Esophagus squamous epithelium (tissue), 5 donors: ENCODE results near the gene SLC13A1. TPM values are rescaled to one million over a fixed set of nuclear protein-coding genes. Genes with fewer than 3 reads are reported as not detected.
"Not testable (repeated sequence)": the region's sequence is repeated elsewhere in the genome, so short reads cannot be mapped to it uniquely, and the experiment has no call there.

Experiments used
- DNase-seq: peaks from one replicate; lab custom pipeline; 2025; lab: John Stamatoyannopoulos, UW
- H3K27ac ChIP-seq, 4 donors: fragments of 200-600 bp; sonication (generic); one replicate each; pipeline ENCODE4 v1.5.1; 2016 to 2019; ENCODE audit warnings: mild to moderate bottlenecking in 1 of 4
- H3K27me3 ChIP-seq, 4 donors: fragments of 200-600 bp; sonication (generic); 1 replicate in 3 of 4; 2 replicates in 1 of 4; pipeline versions ENCODE4 v1.5.1 to v1.6.0; 2017 to 2021; ENCODE audit warnings: antibody characterized with exemption in 1 of 4
- H3K36me3 ChIP-seq, 3 donors: fragments of 200-600 bp; sonication (generic); one replicate each; pipeline ENCODE4 v1.5.1; 2016 to 2019
- H3K4me1 ChIP-seq, 3 donors: fragments of 200-600 bp; sonication (generic); one replicate each; pipeline ENCODE4 v1.5.1; 2017 to 2019
- H3K4me3 ChIP-seq, 4 donors: fragments of 200-600 bp; sonication (generic); 1 replicate in 3 of 4; 2 replicates in 1 of 4; pipeline ENCODE4 v1.5.1; 2016 to 2019; ENCODE audit warnings: mild to moderate bottlenecking in 2 of 4, moderate library complexity in 1 of 4
- H3K9me3 ChIP-seq, 3 donors: fragments of 200-600 bp; sonication (generic); one replicate each; pipeline ENCODE4 v1.5.1; 2016 to 2019
- POLR2A ChIP-seq, 4 donors: fragments of 450-650 bp; IDR thresholded peaks; one replicate each; pipeline ENCODE4 v1.6.1; 2017; ENCODE audit warnings: antibody characterized with exemption in 4 of 4, mild to moderate bottlenecking in 4 of 4, moderate library complexity in 3 of 4
- WGBS, 2 donors: methylation state at CpG; one replicate each; pipeline ENCODE4 v1.1.5; 2018; 5-methylcytosine and 5-hydroxymethylcytosine counted together
- intact Hi-C: fragments of 100-400 bp; cut with DNase I; formaldehyde crosslinking; loops from one replicate; pipeline ENCODE4 v1.15.0; 2022
- total RNA-seq, 4 donors: library from RNA; depleted of rRNA; stranded (reverse); fragments of >200 nt; gene quantifications; one replicate each; pipeline ENCODE4 v1.1.0, GENCODE V29; 2016
- TF ChIP-seq, protein P1 (sequence below), 6 experiments: fragments of 450-650 bp in 4 of 6; fragments of 200-600 bp in 2 of 6; sonication (generic) in 2 of 6; IDR thresholded peaks; one replicate each; pipeline ENCODE4 v1.5.1; 2016 to 2019; ENCODE audit warnings: antibody characterized with exemption in 6 of 6, mild to moderate bottlenecking in 4 of 6, moderate library complexity in 4 of 6
- donor health status: DM: yes; HTN: yes; CAD: no.

SLC13A1 gene
- total RNA-seq, 4 donors from 2014 or later, result not detected

DNA sequence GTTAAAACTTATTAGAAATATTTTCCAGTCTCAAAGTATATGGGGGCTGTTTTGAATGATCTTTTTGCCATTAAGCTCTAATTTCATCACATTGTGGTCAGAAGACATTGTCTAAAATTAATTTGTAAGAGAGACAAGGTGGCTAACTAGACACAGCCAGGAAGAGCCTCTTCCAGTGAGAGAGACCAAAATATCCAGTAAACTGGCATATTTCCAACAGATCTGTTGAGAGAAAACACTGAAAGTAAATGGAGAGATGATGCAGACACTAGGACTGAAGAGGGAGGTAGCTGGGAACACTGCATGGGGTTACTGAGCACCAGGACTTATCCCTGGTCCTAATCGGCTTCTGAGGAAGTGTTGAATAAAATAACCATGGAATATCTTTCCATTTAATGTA is 102.8 kb downstream of the SLC13A1 start:
- Histone ChIP-seq H3K4me1 (no peaks in the 10 kb centered on the region), H3K27me3 (no peaks in the 10 kb centered on the region), H3K36me3 (no peaks in the 10 kb centered on the region), H3K27ac (no peak overlapping the region), H3K9me3 (no peaks in the 10 kb centered on the region), H3K4me3 (no peak overlapping the region)
- no peak for DNase-seq
- WGBS, 2 donors, result 74 to 80% methylated on average over 1 of the region's 1 CpG
- intact Hi-C loops, result no loop called here
- TF ChIP-seq POLR2A (IDR thresholded peaks at IDR 0.05), result no peak
- TF ChIP-seq, protein P1, sequence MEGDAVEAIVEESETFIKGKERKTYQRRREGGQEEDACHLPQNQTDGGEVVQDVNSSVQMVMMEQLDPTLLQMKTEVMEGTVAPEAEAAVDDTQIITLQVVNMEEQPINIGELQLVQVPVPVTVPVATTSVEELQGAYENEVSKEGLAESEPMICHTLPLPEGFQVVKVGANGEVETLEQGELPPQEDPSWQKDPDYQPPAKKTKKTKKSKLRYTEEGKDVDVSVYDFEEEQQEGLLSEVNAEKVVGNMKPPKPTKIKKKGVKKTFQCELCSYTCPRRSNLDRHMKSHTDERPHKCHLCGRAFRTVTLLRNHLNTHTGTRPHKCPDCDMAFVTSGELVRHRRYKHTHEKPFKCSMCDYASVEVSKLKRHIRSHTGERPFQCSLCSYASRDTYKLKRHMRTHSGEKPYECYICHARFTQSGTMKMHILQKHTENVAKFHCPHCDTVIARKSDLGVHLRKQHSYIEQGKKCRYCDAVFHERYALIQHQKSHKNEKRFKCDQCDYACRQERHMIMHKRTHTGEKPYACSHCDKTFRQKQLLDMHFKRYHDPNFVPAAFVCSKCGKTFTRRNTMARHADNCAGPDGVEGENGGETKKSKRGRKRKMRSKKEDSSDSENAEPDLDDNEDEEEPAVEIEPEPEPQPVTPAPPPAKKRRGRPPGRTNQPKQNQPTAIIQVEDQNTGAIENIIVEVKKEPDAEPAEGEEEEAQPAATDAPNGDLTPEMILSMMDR (IDR thresholded peaks at IDR 0.05), result no peak

DNA sequence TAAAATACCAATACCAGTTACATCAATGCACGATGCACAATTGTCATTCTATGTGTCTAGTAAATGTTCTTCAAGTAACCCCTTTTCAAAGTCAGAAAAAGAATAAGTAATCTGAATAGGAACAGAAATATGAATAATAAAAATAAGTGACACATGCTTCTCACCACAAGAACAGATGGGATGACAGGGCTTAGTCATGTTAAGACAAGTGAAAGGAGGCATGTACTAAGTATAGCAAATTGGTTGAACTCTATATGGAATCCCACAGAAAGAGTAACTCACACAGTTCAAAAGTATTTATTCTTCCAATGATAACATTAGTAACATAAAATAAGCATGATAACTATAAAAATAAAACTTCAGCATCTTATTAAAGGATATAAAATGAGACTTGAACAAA is 103.3 kb downstream of the SLC13A1 start:
- no peaks in the 10 kb centered on the region for H3K4me1 ChIP-seq
- no peaks in the 10 kb centered on the region for H3K36me3 ChIP-seq
- WGBS, 2 donors, result 59 to 71% methylated on average over 1 of the region's 1 CpG
- no peak overlapping the region for H3K27ac ChIP-seq
- no peaks in the 10 kb centered on the region for H3K27me3 ChIP-seq
- no peak for DNase-seq
- no peak overlapping the region for H3K4me3 ChIP-seq
- TF ChIP-seq, protein P1 (IDR thresholded peaks at IDR 0.05), result no peak
- no peak for TF ChIP-seq POLR2A (IDR thresholded peaks at IDR 0.05)
- no peaks in the 10 kb centered on the region for H3K9me3 ChIP-seq
- intact Hi-C loops, result no loop called here

DNA sequence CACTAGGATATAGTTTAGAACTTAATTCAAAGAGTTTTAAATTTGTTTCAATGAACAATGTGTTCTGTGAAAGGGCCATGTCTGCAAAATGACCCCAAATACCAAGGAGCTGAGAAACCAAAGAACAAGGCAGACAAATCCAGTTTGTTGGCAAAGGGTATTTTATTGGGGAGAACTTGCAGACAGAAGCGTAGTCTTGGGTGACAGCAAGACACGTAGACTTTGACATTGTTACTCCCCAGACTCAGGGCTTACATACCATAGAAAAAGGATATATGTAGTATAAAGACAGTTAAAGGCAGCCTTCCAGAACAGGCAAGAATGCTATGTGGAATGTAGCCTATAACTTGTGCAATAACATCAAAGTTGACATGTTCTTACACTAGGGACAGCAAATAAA is 109.3 kb downstream of the SLC13A1 start:
- H3K4me3 ChIP-seq, result no peak overlapping the region
- intact Hi-C loops, result no loop called here
- TF ChIP-seq, protein P1 (IDR thresholded peaks at IDR 0.05), result no peak
- no peak for TF ChIP-seq POLR2A (IDR thresholded peaks at IDR 0.05)
- no peaks in the 10 kb centered on the region for H3K36me3 ChIP-seq
- H3K27me3 ChIP-seq, result no peaks in the 10 kb centered on the region
- H3K4me1 ChIP-seq, result no peaks in the 10 kb centered on the region
- no peak overlapping the region for H3K27ac ChIP-seq
- no peaks in the 10 kb centered on the region for H3K9me3 ChIP-seq
- 73 to 80% methylated on average over 2 of the region's 2 CpGs for WGBS, 2 donors
- no peak for DNase-seq

DNA sequence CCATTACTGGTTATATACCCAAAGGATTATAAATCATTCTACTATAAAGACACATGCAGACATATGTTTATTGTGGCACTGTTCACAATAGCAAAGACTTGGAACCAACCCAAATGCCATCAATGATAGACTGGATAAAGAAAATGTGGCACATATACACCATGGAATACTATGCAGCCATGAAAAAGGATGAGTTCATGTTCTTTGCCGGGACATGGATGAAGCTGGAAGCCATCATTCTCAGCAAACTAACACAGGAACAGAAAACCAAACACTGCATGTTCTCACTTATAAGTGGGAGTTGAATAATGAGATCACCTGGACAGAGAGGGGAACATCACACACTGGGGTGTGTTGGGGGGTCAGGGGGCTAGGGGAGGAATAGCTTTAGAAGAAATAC is 112.9 kb downstream of the SLC13A1 start:
- H3K27me3 ChIP-seq, H3K9me3 ChIP-seq, H3K4me3 ChIP-seq, DNase-seq, intact Hi-C loops, H3K4me1 ChIP-seq, H3K36me3 ChIP-seq, H3K27ac ChIP-seq: not testable (repeated sequence)
- WGBS, 2 donors, result 93 to 100% methylated on average over 1 of the region's 1 CpG

DNA sequence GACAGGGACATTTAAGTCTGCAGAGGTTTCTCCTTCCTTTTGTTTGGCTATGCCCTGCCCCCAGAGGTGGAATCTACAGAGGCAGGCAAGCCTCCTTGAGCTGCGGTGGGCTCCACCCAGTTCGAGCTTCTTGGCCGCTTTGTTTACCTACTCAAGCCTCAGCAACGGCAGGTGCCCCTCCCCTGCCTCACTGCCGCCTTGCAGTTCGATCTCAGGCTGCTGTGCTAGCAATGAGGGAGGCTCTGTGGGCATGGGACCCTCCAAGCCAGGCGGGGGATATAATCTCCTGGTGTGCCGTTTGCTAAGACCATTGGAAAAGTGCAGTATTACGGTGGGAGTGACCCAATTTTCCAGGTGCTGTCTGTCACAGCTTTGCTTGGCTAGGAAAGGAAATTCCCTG is 114.9 kb downstream of the SLC13A1 start:
- WGBS, 2 donors, result 70 to 85% methylated on average over 2 to 4 of the region's 9 CpGs
- H3K27ac ChIP-seq, H3K4me3 ChIP-seq, H3K9me3 ChIP-seq, H3K4me1 ChIP-seq, DNase-seq, intact Hi-C loops, H3K36me3 ChIP-seq, H3K27me3 ChIP-seq: not testable (repeated sequence)

DNA sequence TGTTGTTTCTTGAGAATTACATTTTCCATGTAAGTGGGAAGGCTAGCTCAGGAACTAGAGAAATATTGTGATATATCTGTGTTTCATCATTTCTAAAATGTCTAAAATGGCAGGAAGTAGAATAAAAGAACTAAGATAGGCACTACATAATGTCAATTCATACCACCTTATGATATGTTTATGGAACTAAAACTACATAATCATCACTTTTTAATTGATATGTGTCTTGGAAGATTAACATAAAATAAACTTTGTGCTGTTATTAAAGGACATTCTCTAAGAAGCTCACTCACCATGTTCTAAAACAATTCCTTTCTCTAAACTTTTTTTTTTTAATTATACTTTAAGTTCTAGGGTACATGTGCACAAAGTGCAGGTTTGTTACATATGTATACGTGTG is 120.7 kb downstream of the SLC13A1 start:
- WGBS, 2 donors, result 69 to 85% methylated on average over 1 of the region's 1 CpG

More for the DNA sequence above, 120.7 kb downstream of the SLC13A1 start:
- Histone ChIP-seq H3K27ac (no peak overlapping the region), H3K4me3 (no peak overlapping the region), H3K36me3 (no peaks in the 10 kb centered on the region), H3K4me1 (no peaks in the 10 kb centered on the region), H3K27me3 (no peaks in the 10 kb centered on the region), H3K9me3 (no peaks in the 10 kb centered on the region)
- intact Hi-C loops, result no loop called here
- no peak for DNase-seq
- TF ChIP-seq POLR2A (IDR thresholded peaks at IDR 0.05), result no peak
- TF ChIP-seq, protein P1 (IDR thresholded peaks at IDR 0.05), result no peak
